HepG2 (cell line): ENCODE measurements around the gene PUS1. TPM values are rescaled to one million over a fixed set of nuclear protein-coding genes. Genes with fewer than 3 reads are reported as not detected.

Experiments
- ATAC-seq: fragments of 200-7000 bp; cut with Tn5 transposase; 3 replicates; pipeline ENCODE4 v1.9.1; 2020; ENCODE audit warnings: mild to moderate bottlenecking, moderate library complexity
- BruUV-seq: library from RNA; stranded (reverse); fragments of 400-500 nt; replicated peaks from 2 replicates; lab custom pipeline; 2021; lab: Mats Ljungman, UMichigan
- CTCF ChIA-PET: fragments of 300-600 bp; formaldehyde crosslinking; extraction: SDS; loops from one replicate; lab custom pipeline; 2021; ENCODE audit warnings: low total read pairs, inconsistent platforms, low intra/inter-chr PET ratio; lab: Yijun Ruan, JAX
- POLR2A ChIA-PET: fragments of 350-600 bp; sonication (Branson Sonifier 250); formaldehyde crosslinking; loops from one replicate; lab custom pipeline; 2020; ENCODE audit warnings: antibody characterized with exemption, inconsistent platforms; lab: Yijun Ruan, JAX
- DNase-seq: peaks from one replicate; pipeline ENCODE4 v3.0.0-alpha.2; 2015; ENCODE audit warnings: low spot score
- FAIRE-seq: peaks from 3 replicates; lab custom pipeline; 2011; peaks lifted over from hg19 to GRCh38; lab: Jason Lieb, UNC
- H2AFZ ChIP-seq: one replicate; pipeline ENCODE4 v1.6.1; 2011; ENCODE audit warnings: low read length, inconsistent platforms
- H3K27ac ChIP-seq: fragments of 300-600 bp; 3 replicates; pipeline ENCODE4 v1.8.0; 2011; ENCODE audit warnings: mixed run types, mild to moderate bottlenecking, mixed read lengths, low read length, inconsistent platforms; ENCODE audit not compliant: insufficient read depth; ENCODE audit errors: extremely low read length
- H3K27me3 ChIP-seq, 2 experiments: fragments of 200-600 bp in 1 of 2; 2 replicates in 1 of 2; 3 replicates in 1 of 2; pipeline versions ENCODE4 v1.6.0 to v1.8.0; 2011; ENCODE audit warnings: low read length in 2 of 2, mild to moderate bottlenecking in 2 of 2, moderate library complexity in 2 of 2, inconsistent platforms in 1 of 2; ENCODE audit not compliant: insufficient read depth in 2 of 2, control insufficient read depth in 1 of 2
- H3K36me3 ChIP-seq, 2 experiments: fragments of 200-600 bp in 1 of 2; replicated peaks in 1 of 2; 2 replicates in 1 of 2; 3 replicates in 1 of 2; pipeline versions ENCODE4 v1.5.1 to v1.8.0; 2011; ENCODE audit warnings: low read length in 2 of 2, inconsistent platforms in 1 of 2; ENCODE audit not compliant: insufficient read depth in 2 of 2, control insufficient read depth in 1 of 2
- H3K4me1 ChIP-seq: 2 replicates; pipeline ENCODE4 v1.5.1; 2012; ENCODE audit warnings: low read length, inconsistent platforms; ENCODE audit not compliant: insufficient read depth
- H3K4me2 ChIP-seq: 2 replicates; pipeline ENCODE4 v1.6.0; 2011; ENCODE audit warnings: low read depth, low read length, inconsistent platforms
- H3K4me3 ChIP-seq, 3 experiments: fragments of 200-600 bp in 1 of 3; sonication (generic), shearing (Covaris generic) in 1 of 3; replicated peaks in 1 of 3; 2 replicates each; pipeline ENCODE4 v1.5.1; 2011 to 2016; ENCODE audit warnings: low read length in 3 of 3, inconsistent platforms in 2 of 3, low read depth in 2 of 3, mild to moderate bottlenecking in 2 of 3, control low read depth in 1 of 3, mixed read lengths in 1 of 3; ENCODE audit not compliant: insufficient read depth in 1 of 3
- H3K79me2 ChIP-seq: one replicate; pipeline ENCODE4 v1.6.1; 2011; ENCODE audit warnings: low read length, inconsistent platforms; ENCODE audit not compliant: insufficient read depth
- H3K9ac ChIP-seq: 2 replicates; pipeline ENCODE4 v1.6.0; 2011; ENCODE audit warnings: mild to moderate bottlenecking, low read depth, low read length, inconsistent platforms; ENCODE audit not compliant: insufficient read depth
- H3K9me3 ChIP-seq: 2 replicates; pipeline ENCODE4 v1.5.1; 2012; ENCODE audit warnings: mild to moderate bottlenecking, low read length
- H4K20me1 ChIP-seq: 2 replicates; pipeline ENCODE4 v1.6.0; 2011; ENCODE audit warnings: inconsistent platforms, mild to moderate bottlenecking, low read length, moderate library complexity; ENCODE audit not compliant: insufficient read depth
- ARNTL ChIP-seq: sonication (generic); formaldehyde crosslinking; IDR thresholded peaks from 2 replicates; pipeline ENCODE4 v1.4.0; 2020; ENCODE audit warnings: mild to moderate bottlenecking, missing genetic modification reagents
- CCAR2 ChIP-seq: fragments of 200-400 bp; formaldehyde crosslinking; optimal IDR thresholded peaks from 2 replicates; pipeline ENCODE3; 2018; ENCODE audit warnings: low read depth, mild to moderate bottlenecking, low read length, moderate library complexity
- HNF4A ChIP-seq: sonication (generic); formaldehyde crosslinking; IDR thresholded peaks from 2 replicates; pipeline ENCODE4 v1.4.0; 2020; ENCODE audit warnings: missing genetic modification reagents
- IRF9 ChIP-seq: sonication (generic); formaldehyde crosslinking; IDR thresholded peaks from 2 replicates; pipeline ENCODE4 v1.8.0; 2022; ENCODE audit warnings: missing genetic modification reagents, mild to moderate bottlenecking, borderline replicate concordance
- RORA ChIP-seq: sonication (generic); formaldehyde crosslinking; IDR thresholded peaks from 2 replicates; pipeline ENCODE4 v1.5.0; 2020; ENCODE audit warnings: mild to moderate bottlenecking, missing genetic modification reagents, moderate library complexity
- TBX3 ChIP-seq: fragments of 450-650 bp; IDR thresholded peaks from 2 replicates; pipeline ENCODE4 v1.6.1; 2017; ENCODE audit warnings: antibody characterized with exemption, mild to moderate bottlenecking, inconsistent platforms, borderline replicate concordance
- TFDP2 ChIP-seq: sonication (generic); formaldehyde crosslinking; IDR thresholded peaks from 2 replicates; pipeline ENCODE4 v1.4.0; 2020; ENCODE audit warnings: missing genetic modification reagents
- U2AF2 ChIP-seq: fragments of 200-400 bp; formaldehyde crosslinking; IDR thresholded peaks from 2 replicates; pipeline ENCODE4 v1.6.1; 2017; ENCODE audit warnings: low read depth, mild to moderate bottlenecking, low read length
- UBTF ChIP-seq: sonication (generic); formaldehyde crosslinking; IDR thresholded peaks from 2 replicates; pipeline ENCODE4 v1.4.0; 2020; ENCODE audit warnings: mild to moderate bottlenecking, missing genetic modification reagents
- ZGPAT ChIP-seq: IDR thresholded peaks from 2 replicates; pipeline ENCODE4 v1.6.1; 2016; ENCODE audit warnings: mild to moderate bottlenecking
- ZNF101 ChIP-seq: sonication (generic); formaldehyde crosslinking; IDR thresholded peaks from 2 replicates; pipeline ENCODE4 v1.4.0; 2020; ENCODE audit warnings: mild to moderate bottlenecking, low read depth, missing genetic modification reagents, borderline replicate concordance
- ZNF160 ChIP-seq: sonication (generic); formaldehyde crosslinking; IDR thresholded peaks from 2 replicates; pipeline ENCODE4 v1.8.0; 2022; ENCODE audit warnings: mild to moderate bottlenecking, inconsistent platforms, missing genetic modification reagents
- ZNF331 ChIP-seq: sonication (generic); formaldehyde crosslinking; IDR thresholded peaks from 2 replicates; pipeline ENCODE4 v1.4.0; 2020; ENCODE audit warnings: missing genetic modification reagents
- ZNF564 ChIP-seq: sonication (generic); formaldehyde crosslinking; IDR thresholded peaks from 2 replicates; pipeline ENCODE4 v1.8.1; 2023; ENCODE audit warnings: mild to moderate bottlenecking, missing genetic modification reagents
- ZSCAN31 ChIP-seq: sonication (generic); formaldehyde crosslinking; IDR thresholded peaks from 2 replicates; pipeline ENCODE4 v1.5.0; 2020; ENCODE audit warnings: low read depth, mild to moderate bottlenecking, missing genetic modification reagents
- WGBS: methylation state at CpG from one replicate; pipeline ENCODE4 v1.1.6; 2017; ENCODE audit warnings: low lambda C conversion rate; 5-methylcytosine and 5-hydroxymethylcytosine counted together
- in situ Hi-C: cut with HindIII; loops from 2 replicates; pipeline ENCODE4 v1.10.0; 2017; ENCODE audit warnings: low pct_unique_long_range_greater_than_20kb; ENCODE audit not compliant: extremely low pct_ligation_motif_present
- intact Hi-C: fragments of 100-400 bp; cut with micrococcal nuclease; formaldehyde crosslinking; loops from one replicate; pipeline ENCODE4 v1.10.0; 2022; ENCODE audit not compliant: unreplicated experiment
- polyA plus RNA-seq, 8 experiments: library from polyadenylated mRNA; depleted of rRNA in 3 of 8; stranded (reverse) in 7 of 8; unstranded in 1 of 8; fragments of >200 nt; fragmentation: Illumina TruSeq in 4 of 8; extraction: Trizol in 4 of 8; gene quantifications; 2 replicates each; pipeline versions ENCODE4 v1.2.1 to v1.2.3, GENCODE V29; 2011 to 2016; ENCODE audit warnings: low read depth in 4 of 8, missing spikeins in 1 of 8, mixed read lengths in 1 of 8; ENCODE audit not compliant: insufficient read depth in 1 of 8
- total RNA-seq, 5 experiments: library from RNA; depleted of rRNA; stranded (reverse); fragments of >200 nt; fragmentation: Illumina TruSeq; extraction: Trizol; gene quantifications; 2 replicates each; pipeline ENCODE4 v1.2.3, GENCODE V29; 2016; ENCODE audit warnings: low read depth in 1 of 5

Gene PUS1
- total and polyA plus RNA-seq, 2 of the 13 experiments (the other 11 are each of a cell fraction or from before 2014, with no cell fraction given): 19.2 to 24.7 TPM

- WGBS: 94% methylated on average over 8 of the region's 8 CpGs
- BruUV-seq: no TSS peak
- Histone ChIP-seq H3K4me2 (no peak overlapping the region), H3K9ac (no peak overlapping the region), H3K4me3 (no peak overlapping the region), H3K9me3 (no peaks in the 10 kb centered on the region), H3K27me3 (no peaks in the 10 kb centered on the region), H3K36me3 (peaks cover 9 to 49% of the 10 kb centered on the region in 2 experiments), H3K79me2 (no peaks in the 10 kb centered on the region), H3K4me1 (no peaks in the 10 kb centered on the region), H2AFZ (no peak overlapping the region), H3K27ac (no peak overlapping the region), H4K20me1 (no peaks in the 10 kb centered on the region)
- TF ChIP-seq RORA (CRISPR knock-in tag) (no peak), ZSCAN31 (CRISPR knock-in tag) (no peak), HNF4A (no peak), TFDP2 (CRISPR knock-in tag) (no peak), U2AF2 (no peak), ARNTL (CRISPR knock-in tag) (no peak), UBTF (CRISPR knock-in tag) (no peak), IRF9 (CRISPR knock-in tag) (no peak), CCAR2 (no peak), ZGPAT (no peak), ZNF101 (CRISPR knock-in tag) (no peak), ZNF331 (CRISPR knock-in tag) (no peak), ZNF564 (CRISPR knock-in tag) (no peak), ZNF160 (CRISPR knock-in tag) (no peak), TBX3 (no peak)
- intact Hi-C loops: no loop called here
- FAIRE-seq (no peak), DNase-seq (no peak), ATAC-seq (no peak)
- in situ Hi-C loops: no loop called here
- ChIA-PET POLR2A (interaction anchor here (1.3 kb wide), 1 partner anchor 10 kb away, joined by 3 read pairs; the partner anchor contains the start of gene EP400), CTCF (no interaction called here)
Observed at GRCh38 chr12:131940141-131940547, 11.1 kb downstream of the PUS1 start.
